GM10266 (cell line): ENCODE measurements around the gene PRMT6.
"Not testable (repeated sequence)": the region's sequence is repeated elsewhere in the genome, so short reads cannot be mapped to it uniquely, and the experiment has no call there.

Experiments
- DNase-seq: peaks from one replicate; pipeline ENCODE4 v3.0.0; 2012; ENCODE audit errors: extremely low spot score
- CTCF ChIP-seq: IDR thresholded peaks from 2 replicates; pipeline ENCODE4 v1.5.1; 2012; ENCODE audit warnings: mild to moderate bottlenecking, low read depth; ENCODE audit not compliant: control insufficient read depth, insufficient read depth; ENCODE audit errors: missing control alignments

Gene PRMT6

DNA sequence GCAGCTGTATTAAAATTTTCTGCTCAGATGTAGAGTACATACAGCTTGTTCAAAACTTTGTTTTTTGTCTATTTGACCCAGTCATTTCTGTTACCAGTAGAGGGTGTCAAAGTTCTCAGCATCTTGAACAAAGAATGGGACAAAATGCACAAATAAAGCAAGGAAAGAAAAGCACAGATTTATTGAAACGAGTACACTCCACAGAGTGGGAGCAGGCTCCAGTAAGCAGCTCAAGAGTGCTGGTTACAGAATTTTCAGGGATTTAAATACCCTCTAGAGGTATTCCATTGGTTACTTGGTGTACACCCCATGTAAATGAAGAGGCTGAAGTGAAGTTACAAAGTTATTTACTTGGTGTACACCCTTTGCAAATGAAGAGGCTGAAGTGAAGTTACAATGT lies 8.9 kb upstream of the PRMT6 start:
- DNase-seq, result no peak
- TF ChIP-seq CTCF, result peak; percentile 22

DNA sequence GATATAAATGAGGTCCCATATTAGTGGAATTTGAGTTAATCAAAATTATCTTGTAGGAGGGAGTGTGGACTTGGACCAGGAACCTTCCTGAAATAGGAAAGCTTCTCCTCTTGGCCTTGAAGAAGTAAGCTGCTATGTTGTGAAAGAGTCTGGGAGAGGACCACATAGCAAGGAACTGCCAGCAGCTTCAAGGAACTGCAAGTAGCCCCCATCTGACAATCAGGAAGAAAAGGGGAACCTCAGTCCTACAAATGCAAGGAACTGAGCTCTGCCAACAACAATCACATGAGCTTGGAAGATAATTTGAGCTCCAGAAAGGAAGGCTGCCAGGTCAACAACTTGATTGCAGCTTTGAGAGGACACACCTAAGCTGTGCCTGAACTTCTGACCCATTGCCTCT lies 8.2 kb upstream of the PRMT6 start:
- no peak for TF ChIP-seq CTCF
- DNase-seq, result no peak

GRCh38 chr1:107051266-107051665 lies 5.2 kb upstream of the PRMT6 start:
- DNase-seq, result no peak
- no peak for TF ChIP-seq CTCF

GRCh38 chr1:107055919-107056425 lies 502 bp upstream of the PRMT6 start:
- DNase-seq, result not testable (repeated sequence)

GRCh38 chr1:107057197-107058133 lies 991 bp downstream of the PRMT6 start:
- no peak for TF ChIP-seq CTCF
- peak; percentile 47 for DNase-seq

DNA sequence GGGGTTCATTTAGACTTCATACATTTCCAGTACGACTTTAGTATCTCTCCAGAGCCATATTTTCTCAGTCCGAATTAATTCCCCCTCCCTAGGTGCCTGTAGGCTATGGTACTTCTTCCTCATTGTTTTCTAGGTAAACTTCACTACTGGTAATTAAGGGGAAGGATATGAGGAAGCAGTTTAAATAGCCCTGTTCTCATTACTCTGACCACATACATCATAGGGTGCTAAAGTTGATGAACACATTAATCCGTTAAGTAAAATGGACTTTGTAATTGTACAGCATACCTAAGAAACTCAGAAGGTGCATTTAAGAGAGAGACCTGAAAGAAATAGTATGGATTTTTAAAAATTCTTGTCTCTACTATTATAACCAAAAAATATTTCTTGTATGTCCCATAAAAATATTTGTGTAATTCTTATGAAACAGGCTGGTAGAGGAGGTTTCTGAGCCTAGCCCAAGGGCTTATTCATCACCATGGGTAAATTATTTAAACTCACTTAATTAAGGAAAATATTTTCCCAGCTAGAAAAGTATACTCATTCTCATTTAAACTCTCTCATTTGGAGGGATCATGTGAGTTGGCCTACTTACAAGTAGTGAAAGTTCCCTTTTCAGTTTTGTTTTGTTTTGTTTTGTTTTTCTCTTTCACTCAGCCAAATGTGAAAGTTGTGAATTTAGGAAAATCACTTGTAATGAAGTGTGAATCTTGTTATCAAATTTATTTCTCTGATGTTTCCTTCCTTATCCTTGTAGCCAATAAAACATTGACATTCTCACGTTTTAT lies 2.0 kb downstream of the PRMT6 start:
- TF ChIP-seq CTCF, result no peak
- DNase-seq, result no peak

GRCh38 chr1:107061886-107062285 lies 5.4 kb downstream of the PRMT6 start:
- no peak for TF ChIP-seq CTCF
- DNase-seq, result no peak
